Stimulated activated CD8-positive, alpha-beta memory T cell treated with anti-CD3 and anti-CD28 coated beads, Interleukin-7, amount 100 ng/mL, for 24 hours (primary cell): ENCODE results near the gene TNFRSF14.
A peak's percentile ranks its signal among the peaks of the same experiment; 100 is the strongest.
"Not testable (repeated sequence)": the region's sequence is repeated elsewhere in the genome, so short reads cannot be mapped to it uniquely, and the experiment has no call there.

ENCODE experiments used
- DNase-seq: peaks from one replicate; pipeline ENCODE4 v3.0.0-alpha.2; 2020; ENCODE audit warnings: low read depth

TNFRSF14 gene

GRCh38 chr1:2569060-2569459 is 12.9 kb downstream of the TNFRSF14 start:
- DNase-seq = no peak

GRCh38 chr1:2569703-2570102 is 13.5 kb downstream of the TNFRSF14 start:
- DNase-seq = not testable (repeated sequence)

- no peak for DNase-seq
Observed at GRCh38 chr1:2570332-2570731, 14.2 kb downstream of the TNFRSF14 start.

DNA sequence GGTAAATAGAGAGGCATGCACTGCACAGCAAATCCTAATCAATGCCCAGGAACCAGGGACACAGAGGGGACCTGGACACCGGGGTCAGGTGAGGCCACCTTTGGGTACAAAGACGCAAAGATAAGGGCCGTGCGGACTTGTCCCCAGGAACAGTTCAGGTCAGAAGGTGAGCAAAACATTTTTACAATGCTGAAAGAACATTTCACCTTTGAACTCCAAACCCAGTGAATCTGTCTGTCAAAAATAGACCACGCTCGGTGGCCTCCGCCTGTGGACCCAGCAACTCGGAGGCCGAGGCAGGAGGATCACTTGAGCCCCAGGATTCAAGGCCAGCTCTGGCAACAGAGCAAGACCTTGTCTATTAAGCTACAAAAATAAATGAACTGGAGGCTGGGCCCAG is 15.2 kb downstream of the TNFRSF14 start:
- no peak for DNase-seq

GRCh38 chr1:2573250-2573920 is 17.2 kb downstream of the TNFRSF14 start:
- no peak for DNase-seq

- no peak for DNase-seq
Observed at GRCh38 chr1:2574350-2574749, 18.2 kb downstream of the TNFRSF14 start.

GRCh38 chr1:2575801-2576663 is 19.9 kb downstream of the TNFRSF14 start:
- DNase-seq = no peak

- not testable (repeated sequence) for DNase-seq
Observed at GRCh38 chr1:2577565-2578075, 21.4 kb downstream of the TNFRSF14 start.

- DNase-seq = no peak
Observed at GRCh38 chr1:2578758-2579118, 22.6 kb downstream of the TNFRSF14 start.

DNA sequence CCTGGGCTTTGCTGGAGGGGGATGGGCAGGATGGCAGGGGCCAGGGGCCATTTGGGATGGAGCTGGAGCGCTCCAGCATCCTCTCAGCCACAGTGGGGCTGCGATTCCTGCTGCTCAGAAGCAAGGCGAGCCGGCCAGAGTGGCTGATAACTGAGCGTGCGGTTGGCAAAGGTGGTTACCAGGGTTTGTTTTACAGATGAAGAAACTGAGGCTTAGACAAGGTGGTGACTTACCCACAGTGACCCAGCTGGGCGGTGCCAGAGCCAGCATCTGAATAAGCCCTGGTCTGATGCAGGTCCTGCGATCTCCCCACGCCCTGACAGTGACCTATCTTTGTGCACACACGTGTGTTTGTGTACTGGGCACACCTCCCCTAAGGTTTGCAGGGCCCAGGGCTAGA is 24.5 kb downstream of the TNFRSF14 start:
- no peak for DNase-seq

- no peak for DNase-seq
Observed at GRCh38 chr1:2582391-2582790, 26.2 kb downstream of the TNFRSF14 start.

DNA sequence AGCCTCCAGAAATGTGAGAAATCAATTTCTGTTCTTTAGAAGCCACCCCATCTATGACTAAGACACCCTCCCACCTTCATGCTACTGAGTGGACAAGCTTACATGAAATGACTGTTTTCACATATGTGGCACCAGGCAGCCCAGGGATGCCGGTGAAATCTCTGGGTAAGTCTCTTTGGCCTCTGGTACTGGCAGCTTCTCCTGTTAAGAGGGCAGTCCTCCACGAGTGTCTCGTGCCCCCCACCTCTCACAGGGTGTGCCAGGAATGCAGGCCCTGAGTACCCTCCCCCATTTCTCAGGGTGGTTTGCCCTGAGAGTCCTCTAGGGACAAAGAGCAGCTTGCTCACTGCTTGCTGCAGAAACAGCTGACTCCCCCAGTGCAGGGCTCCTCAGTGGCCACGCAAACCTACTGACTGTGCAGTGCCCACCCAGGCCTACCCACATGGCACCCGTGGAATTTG is 27.2 kb downstream of the TNFRSF14 start:
- DNase-seq = no peak

GRCh38 chr1:2583871-2584351 is 27.7 kb downstream of the TNFRSF14 start:
- no peak for DNase-seq

- DNase-seq = no peak
Observed at GRCh38 chr1:2584686-2585317, 28.6 kb downstream of the TNFRSF14 start.

GRCh38 chr1:2585318-2586092 is 29.3 kb downstream of the TNFRSF14 start:
- peak; percentile 30 for DNase-seq

DNA sequence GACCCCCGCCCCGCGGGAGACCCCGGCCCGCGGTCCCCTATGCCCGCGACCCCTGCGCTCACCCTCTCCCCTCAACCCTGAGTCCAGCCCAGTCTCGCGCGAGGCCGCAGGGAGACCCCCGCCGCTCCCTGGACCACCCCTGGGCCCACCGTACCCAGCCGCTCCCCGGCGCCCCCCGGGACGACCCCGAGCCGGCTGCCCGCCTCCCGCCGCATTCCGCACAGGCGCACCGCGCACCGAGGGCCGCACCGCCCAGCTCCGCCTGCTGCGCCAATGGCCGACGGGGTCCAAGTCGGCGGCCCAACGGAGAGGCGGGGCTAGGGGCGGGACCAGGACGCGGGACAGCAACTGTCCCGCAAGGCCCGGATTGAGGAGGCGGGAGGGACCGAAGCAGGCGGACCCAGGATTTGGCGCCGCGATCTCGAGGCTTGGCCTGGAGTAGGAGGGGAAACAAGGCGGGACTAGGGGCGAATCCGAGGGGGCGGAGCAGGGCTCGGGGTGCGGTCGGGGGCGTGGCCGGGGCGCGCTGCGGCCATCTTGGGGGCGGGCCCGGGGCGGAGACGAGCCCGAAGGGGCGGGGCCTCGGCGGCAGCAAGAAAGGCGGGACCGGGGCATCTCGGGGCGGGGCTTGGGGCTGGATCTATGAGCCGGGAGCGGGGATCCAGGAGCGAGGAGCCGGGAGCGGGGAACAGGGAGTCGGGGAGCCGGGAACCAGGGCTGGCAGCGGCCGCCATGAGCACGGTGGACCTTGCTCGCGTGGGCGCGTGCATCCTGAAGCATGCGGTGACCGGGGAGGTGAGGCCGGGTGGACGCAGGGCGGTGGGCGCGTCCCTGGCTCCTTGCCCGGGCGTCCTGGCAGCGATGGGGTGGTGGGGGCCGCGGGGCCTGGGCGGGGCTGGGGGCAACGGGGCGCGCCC is 30.2 kb downstream of the TNFRSF14 start, which contains the start of gene PRXL2B:
Gene PRXL2B (plus strand): TSS at position 624 of the 917 bp plus-strand sequence. CDS start 109 bp downstream, at position 733.
- peak; percentile 95 for DNase-seq

GRCh38 chr1:2587071-2587859 is 31.1 kb downstream of the TNFRSF14 start:
- DNase-seq = no peak

DNA sequence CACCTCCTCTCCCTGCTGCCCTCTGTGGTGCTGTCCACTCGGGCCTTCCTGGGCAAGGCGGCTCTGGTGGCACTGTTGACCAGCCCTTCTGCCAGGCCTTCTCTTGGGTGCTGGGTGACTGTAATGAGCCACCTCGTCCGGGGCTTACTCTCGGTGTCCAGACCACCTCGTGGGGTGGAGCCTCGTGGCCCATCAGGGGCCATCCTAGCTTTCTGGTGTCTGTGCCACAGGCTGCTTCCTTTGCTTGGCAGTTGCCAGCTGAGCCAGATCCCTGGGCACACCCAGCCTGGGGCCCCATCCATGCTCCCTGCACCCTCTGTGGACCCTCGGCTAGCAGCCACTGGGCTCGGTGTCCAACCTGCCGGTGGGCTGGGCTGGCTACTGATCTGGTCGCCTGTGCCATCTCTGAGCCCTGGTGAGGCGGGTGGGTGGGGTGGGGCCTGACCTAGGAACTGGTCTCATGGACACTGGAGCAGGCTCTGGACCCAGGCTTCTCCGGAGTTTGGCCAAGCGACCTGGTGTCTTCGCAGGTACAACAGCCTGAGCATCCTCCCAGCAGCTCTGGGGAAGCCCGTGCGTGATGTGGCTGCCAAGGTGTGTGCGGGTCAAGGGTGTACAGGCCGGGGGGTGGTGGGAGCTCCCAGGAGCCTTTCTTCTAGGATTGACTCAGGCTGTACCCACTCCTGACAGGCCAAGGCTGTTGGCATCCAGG is 31.8 kb downstream of the TNFRSF14 start:
- no peak for DNase-seq
